HT-29 (cell line): ENCODE measurements around the gene ELMOD1. TPM values are rescaled to one million over a fixed set of nuclear protein-coding genes. Genes with fewer than 3 reads are reported as not detected.
A peak's percentile ranks its signal among the peaks of the same experiment; 100 is the strongest.

Experiments
- DNase-seq: peaks from one replicate; pipeline ENCODE4 v3.0.0-alpha.2; 2015; ENCODE audit warnings: low spot score
- total RNA-seq: library from RNA; depleted of rRNA; stranded (reverse); fragments of >200 nt; shearing (Covaris generic); gene quantifications from 2 replicates; pipeline ENCODE4 v1.2.3, GENCODE V29; 2014

ELMOD1 gene
- total RNA-seq, 1 experiment from 2014 or later, result not detected

DNA sequence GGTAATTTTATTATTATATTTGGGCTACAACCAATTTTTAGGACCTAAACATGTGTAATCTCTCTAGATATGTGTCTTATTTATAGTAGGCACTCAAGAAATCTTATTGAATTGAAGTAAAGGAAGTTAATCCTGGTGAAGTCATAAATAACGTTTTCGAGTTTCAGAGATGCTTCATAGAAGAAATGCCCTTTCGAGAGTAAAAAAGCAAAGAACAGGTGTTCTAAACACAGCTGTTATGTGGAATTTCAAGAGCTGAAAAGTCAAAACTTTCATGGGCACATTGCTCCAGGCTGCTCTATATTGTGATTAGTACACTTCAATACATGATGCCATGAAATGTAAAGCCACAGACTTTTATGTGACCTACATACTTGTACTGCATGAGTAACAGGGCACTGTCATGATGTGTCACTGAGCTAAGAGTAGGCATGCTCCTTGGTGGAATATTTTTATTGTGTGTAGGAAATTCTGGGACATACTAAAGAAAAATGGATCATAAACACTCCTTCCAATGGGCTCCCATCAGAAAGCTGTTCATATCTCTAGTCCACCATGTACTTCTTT lies 7.2 kb upstream of the ELMOD1 start:
- no peak for DNase-seq

- DNase-seq, result no peak
These were observed 3.5 kb upstream of the ELMOD1 start for GRCh38 chr11:107587306-107587979.

- DNase-seq, result no peak
These were observed 657 bp downstream of the ELMOD1 start for GRCh38 chr11:107591378-107592230.

DNA sequence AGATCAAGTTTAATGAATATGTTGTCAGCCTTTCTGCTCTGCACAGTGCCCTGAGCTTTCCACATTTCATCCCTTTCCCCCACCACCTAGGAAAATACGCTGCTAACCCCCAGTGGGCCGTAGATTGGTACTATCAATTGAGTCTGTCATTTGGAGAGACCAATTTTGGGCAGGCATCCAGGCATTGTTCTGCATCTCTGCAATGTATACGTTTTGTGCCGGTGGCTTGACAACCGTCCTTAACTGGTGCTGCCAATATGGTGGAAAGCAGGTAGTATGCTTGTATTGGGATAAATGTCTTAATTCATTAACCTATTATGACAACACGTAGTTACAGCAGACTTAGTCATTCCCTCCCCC lies 1.3 kb downstream of the ELMOD1 start:
- DNase-seq, result no peak

- DNase-seq, result no peak
These were observed 1.9 kb downstream of the ELMOD1 start for GRCh38 chr11:107592813-107593212.

GRCh38 chr11:107593951-107594350 lies 3.0 kb downstream of the ELMOD1 start:
- no peak for DNase-seq

- DNase-seq, result no peak
These were observed 3.8 kb downstream of the ELMOD1 start for GRCh38 chr11:107594736-107595135.

- DNase-seq, result peak; percentile 51
These were observed 7.5 kb downstream of the ELMOD1 start for GRCh38 chr11:107598225-107599139.

DNA sequence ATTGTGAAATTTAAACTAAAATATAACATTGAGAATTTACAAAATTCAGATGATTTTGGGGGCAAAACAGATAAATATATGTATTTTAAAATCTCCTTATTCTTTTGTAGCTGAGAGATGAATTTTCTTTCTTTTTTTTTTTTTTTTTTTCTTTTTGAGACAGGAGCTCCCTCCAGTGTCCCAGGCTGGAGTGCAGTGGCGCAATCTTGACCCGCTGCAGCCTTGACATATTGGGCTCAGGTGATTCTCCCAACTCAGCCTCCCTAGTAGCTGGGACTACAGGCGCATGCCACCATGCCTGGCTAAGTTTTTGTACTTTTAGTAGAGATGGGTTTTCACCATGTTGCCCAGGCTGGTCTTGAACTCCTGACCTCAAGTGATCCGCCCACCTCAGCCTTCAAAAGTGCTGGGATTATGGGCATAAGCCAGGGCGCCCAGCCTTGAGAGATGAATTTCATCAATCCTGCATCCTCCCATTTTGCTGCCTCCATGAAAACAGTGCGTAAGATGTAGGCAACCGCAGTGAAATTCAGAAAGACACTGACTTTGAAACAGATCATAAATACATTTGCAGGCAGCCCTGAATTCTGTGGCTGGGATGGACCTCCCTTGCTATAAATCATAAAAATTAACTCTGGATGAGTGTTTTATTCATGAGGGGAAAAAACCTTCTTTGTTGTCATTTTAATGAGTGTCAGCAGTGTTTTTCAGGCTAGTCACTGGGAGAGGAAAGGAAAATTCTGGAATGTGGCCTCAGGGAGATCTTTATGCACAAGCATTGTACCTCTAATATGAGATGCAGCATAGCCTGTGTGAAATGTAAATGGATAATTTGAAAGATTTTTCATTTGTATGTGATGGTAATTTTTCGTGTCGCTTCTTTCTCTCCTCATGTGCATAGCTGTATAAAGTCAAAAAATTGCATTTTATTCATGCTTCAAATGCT lies 14.4 kb downstream of the ELMOD1 start:
- DNase-seq, result no peak

DNA sequence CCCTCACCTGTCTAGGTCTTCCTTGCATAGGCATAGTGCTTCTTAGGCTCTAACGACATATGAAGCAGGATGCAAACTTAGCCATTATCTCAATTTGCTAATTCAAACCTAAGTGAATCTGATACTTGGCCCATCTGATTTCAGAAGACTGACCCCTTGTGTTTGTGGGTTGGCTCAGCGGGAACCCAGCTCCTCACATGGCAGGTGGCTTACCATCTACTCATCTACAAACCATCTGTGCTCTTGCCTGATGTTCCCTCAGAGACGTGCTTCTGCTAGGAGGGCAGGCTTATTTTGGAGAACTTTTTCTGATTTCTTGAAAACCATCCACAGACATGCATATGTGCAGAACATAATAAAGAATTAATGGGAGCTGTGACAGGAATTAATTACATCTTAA lies 15.2 kb downstream of the ELMOD1 start:
- DNase-seq, result no peak

DNA sequence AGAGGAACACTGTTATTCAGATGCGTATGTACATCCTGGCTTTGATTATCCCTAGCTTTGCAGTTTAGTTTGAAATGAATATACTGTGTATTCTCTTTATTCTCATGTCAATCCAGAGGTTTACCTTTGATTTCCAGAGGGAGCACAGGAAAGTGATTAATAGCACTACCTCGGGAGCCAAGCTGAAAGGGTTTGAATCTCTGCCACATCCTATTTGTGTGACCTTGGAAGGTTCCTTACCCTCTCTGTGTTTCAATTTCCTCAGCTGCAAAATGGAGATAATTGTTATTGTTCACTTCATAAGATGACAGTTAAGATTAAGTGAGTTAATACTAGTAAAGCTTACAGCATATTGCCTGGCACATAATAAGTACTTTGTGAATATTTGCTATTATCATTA lies 17.9 kb downstream of the ELMOD1 start:
- no peak for DNase-seq

DNA sequence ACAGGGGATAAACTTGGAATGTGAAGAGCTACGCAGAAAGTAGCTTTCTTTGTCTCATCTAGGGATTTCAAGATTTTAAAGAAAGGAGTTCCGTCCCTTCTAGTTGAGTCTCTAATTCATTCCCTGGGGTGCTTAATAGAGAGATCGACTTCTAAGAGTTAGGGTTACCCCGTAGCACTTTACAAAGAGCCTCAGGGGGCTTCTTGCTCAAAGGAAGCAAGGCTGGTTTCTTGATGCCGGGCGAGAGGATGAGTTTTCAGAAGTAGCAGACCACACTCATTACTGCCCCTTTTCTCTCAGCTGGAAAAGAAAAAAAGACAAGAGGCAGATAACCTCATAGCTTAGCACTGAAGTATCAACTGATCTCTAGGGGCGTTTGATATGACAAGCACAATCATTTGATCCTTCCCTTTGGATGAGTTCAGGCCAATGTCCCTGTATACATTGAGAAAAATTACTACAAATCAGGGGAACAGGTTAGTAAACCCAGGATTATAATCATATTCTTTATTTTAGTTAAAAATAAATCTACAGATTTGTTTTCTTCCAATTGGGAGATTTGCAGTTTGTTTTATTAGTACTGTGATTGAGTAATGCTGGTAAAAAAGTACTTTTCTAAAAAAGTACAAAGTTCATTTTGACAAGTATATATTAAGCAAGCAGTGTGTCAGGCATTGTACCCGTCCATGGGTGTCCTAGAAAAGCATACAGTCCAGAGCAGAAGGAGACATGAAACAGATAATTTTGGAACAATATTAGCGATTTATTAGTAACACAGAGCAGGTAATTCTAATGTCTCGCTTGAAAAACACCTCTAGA lies 18.7 kb downstream of the ELMOD1 start:
- DNase-seq, result no peak

- DNase-seq, result no peak
These were observed 21.5 kb downstream of the ELMOD1 start for GRCh38 chr11:107612445-107612844.

- DNase-seq, result no peak
These were observed 29.0 kb downstream of the ELMOD1 start for GRCh38 chr11:107619926-107620325.

- no peak for DNase-seq
These were observed 30.1 kb downstream of the ELMOD1 start for GRCh38 chr11:107621081-107621480.

GRCh38 chr11:107623183-107623582 lies 32.2 kb downstream of the ELMOD1 start:
- no peak for DNase-seq

DNA sequence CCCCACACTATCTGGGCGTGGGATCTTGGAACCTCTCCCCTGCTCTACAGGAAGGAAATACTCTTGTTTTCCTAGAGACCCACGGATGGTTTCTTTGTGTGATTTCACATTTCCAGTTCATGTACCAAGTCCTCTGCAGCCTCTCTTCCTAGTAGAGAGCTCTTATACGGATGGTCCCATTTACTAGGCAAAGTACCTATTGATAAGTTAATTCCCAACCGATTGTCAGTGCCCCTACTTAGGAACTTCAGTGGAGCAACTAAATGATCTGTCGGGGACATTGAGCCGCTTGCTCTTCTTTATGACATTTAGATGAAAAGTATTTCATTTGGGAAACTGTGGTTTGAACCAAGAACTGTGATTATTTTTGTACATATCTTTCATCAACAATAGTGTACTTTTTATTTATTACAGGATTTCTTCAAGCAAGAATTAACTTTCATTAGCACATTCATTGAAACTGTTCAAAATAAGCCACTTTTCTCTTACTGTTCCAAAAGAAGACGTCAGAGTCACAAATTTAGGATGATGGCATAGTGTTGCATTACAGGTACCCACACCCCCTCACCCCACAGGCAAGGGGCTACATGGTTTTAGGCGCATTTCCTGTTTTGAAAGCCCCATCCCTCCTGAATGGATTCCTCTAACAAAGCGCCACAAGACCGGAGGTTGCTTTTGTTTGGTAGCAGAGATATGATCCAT lies 34.2 kb downstream of the ELMOD1 start:
- no peak for DNase-seq

DNA sequence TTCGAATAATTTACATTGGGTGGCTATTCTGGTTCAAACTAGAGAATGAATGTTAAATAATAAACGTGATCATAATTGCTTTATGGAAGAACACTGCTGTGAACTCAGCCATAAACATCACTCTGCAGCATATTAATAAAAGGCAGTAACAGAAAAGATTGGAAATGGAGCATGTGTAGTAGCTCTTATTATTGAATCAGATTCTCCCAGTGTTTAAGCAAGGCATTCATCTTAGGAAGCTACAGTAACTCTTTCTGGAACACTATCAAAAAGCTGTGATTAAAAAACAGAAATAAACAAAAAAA lies 34.7 kb downstream of the ELMOD1 start:
- DNase-seq, result no peak

DNA sequence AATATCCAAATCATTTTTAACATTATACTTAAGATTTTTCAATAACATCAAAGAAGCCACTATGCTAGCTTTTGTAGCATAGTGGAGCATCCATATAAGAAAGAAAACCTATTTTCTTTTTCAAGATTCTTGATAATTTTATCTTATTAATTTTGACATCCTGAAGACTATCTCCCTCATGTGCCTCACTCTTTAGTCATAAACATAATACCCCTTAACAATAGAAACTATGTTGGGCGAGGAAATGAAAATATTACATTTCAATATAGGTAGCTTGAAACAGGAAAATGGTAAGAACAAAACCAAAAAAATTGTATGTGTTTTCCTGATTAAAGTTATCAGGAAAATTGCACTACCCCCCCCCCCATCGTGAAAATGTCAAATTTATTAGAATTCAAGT lies 40.1 kb downstream of the ELMOD1 start:
- no peak for DNase-seq
